Fibroblast of the aortic adventitia (primary cell): ENCODE results near the gene GAST. TPM values are rescaled to one million over a fixed set of nuclear protein-coding genes. Genes with fewer than 3 reads are reported as not detected.

Experiments
- DNase-seq: peaks from one replicate; pipeline ENCODE4 v3.0.0-alpha.2; 2010; ENCODE audit warnings: low read depth
- H3K4me3 ChIP-seq: 2 replicates; pipeline ENCODE4 v1.5.1; 2011; ENCODE audit warnings: low read depth, mild to moderate bottlenecking, control low read depth, low read length, moderate library complexity
- total RNA-seq: library from RNA; depleted of rRNA; stranded (reverse); fragments of >200 nt; gene quantifications from 2 replicates; pipeline ENCODE4 v1.2.3, GENCODE V29; 2012; ENCODE audit warnings: low replicate concordance
- TF ChIP-seq, protein P1 (sequence below): IDR thresholded peaks from 2 replicates; pipeline ENCODE4 v1.5.1; 2011; ENCODE audit warnings: mild to moderate bottlenecking, low read length, control low read depth, inconsistent platforms; ENCODE audit not compliant: insufficient read depth

GAST gene
- total RNA-seq, 1 donor, result not detected

GRCh38 chr17:41722231-41722630 is 10.1 kb downstream of the GAST start:
- DNase-seq, result no peak
- TF ChIP-seq, protein P1, sequence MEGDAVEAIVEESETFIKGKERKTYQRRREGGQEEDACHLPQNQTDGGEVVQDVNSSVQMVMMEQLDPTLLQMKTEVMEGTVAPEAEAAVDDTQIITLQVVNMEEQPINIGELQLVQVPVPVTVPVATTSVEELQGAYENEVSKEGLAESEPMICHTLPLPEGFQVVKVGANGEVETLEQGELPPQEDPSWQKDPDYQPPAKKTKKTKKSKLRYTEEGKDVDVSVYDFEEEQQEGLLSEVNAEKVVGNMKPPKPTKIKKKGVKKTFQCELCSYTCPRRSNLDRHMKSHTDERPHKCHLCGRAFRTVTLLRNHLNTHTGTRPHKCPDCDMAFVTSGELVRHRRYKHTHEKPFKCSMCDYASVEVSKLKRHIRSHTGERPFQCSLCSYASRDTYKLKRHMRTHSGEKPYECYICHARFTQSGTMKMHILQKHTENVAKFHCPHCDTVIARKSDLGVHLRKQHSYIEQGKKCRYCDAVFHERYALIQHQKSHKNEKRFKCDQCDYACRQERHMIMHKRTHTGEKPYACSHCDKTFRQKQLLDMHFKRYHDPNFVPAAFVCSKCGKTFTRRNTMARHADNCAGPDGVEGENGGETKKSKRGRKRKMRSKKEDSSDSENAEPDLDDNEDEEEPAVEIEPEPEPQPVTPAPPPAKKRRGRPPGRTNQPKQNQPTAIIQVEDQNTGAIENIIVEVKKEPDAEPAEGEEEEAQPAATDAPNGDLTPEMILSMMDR, result no peak

DNA sequence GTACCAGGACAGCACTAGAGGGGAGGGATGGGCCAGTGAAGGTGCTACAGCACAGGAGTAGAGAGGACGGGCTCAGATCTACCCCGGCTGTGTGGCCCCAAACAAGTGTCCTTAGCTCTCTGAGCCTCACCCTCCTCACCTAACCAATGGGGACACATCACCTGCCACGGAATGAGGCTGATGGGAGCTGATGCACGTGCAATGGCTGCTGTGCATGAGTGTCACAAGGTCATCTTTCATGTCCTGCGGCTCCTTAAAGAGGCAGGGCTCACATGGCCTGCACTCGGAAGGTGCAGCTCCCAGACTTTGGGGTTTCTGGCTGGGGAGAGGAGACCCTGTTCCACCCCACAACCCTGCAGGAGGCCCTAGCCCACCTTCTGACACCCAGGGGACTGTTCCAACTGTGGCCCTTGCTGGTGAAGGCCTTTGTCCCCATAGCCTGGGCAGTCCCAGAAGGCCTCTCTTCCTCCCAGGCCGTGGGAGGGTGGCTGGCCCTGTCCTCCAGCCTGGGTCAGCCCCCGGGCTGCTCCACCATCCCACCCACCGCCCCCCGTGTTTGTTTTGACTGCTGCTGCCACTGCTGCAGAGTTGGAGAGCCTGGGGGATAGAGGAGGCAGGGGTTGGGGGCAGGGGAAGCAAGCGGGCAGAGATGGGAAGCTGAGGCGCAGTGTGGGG is 11.8 kb downstream of the GAST start:
- no peak for DNase-seq
- TF ChIP-seq, protein P1, result no peak
- no peak overlapping the region for H3K4me3 ChIP-seq

More at GRCh38 chr17:41722231-41722630, 10.1 kb downstream of the GAST start:
- no peak overlapping the region for H3K4me3 ChIP-seq

DNA sequence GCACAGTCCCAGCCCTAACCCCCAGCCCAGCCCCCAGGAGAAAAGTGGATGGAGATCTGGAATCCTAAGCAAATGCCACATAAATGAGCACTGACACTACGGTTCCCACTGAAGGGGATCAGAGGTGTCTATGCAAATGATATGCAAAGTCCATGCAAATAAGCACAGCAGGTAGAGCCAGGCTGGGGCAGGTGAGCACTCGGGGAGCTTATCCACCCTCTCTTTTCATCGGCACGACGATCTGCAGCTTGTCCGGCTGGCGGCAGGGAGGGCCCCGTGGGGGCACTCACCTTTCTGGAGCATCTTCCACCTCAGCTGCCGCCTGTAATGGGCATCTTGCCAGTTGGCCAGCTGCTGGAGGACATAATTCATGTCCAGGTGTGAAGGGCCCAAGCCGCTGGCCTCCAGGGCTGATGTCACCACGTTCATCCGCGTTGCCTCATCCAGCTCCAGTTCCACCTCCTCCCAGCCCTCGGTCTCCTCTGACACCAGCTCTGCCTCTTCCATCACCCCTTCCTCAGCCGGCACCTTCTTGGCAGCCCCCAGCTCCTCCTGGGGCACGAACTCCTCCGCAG is 12.4 kb downstream of the GAST start:
- no peak for DNase-seq
- TF ChIP-seq, protein P1, result no peak
- no peak overlapping the region for H3K4me3 ChIP-seq

- TF ChIP-seq, protein P1, result no peak
- no peak for DNase-seq
- H3K4me3 ChIP-seq, result no peak overlapping the region
Observed at GRCh38 chr17:41725134-41725533, 13.0 kb downstream of the GAST start.

DNA sequence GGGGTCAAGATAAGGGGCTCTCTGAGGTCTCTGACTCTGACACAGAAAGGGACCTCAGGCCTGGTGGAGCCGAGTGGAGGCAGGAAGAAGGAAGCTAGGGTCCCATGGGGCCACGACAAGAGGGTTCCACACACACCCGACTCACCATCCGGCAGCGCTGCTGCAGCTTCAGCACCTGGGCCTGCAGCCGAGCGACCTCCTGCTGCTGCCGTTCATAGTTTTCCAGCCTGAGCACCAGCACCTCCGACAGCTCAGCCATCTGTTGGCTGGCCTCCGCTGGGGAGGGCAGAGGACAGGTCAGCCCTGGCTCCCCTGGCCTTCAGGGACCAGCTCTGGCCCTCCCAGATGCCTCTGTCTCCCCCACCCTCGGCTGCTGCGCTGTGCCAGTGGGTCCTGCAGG is 15.9 kb downstream of the GAST start:
- no peak overlapping the region for H3K4me3 ChIP-seq
- no peak for DNase-seq
- TF ChIP-seq, protein P1, result no peak

- no peak overlapping the region for H3K4me3 ChIP-seq
- DNase-seq, result no peak
- TF ChIP-seq, protein P1, result no peak
Observed at GRCh38 chr17:41730479-41730878, 18.3 kb downstream of the GAST start.
